Mononuclear cell (primary cell): ENCODE data around the gene SKAP2. TPM values are rescaled to one million over a fixed set of nuclear protein-coding genes. Genes with fewer than 3 reads are reported as not detected.

Source experiments
- H3K27me3 ChIP-seq: 2 replicates; pipeline ENCODE4 v1.6.0; 2011; ENCODE audit warnings: low read length, control low read depth; ENCODE audit not compliant: insufficient read depth
- H3K4me1 ChIP-seq: 2 replicates; pipeline ENCODE4 v1.5.1; 2011; ENCODE audit warnings: mild to moderate bottlenecking, low read length, control low read depth; ENCODE audit not compliant: insufficient read depth
- H3K4me3 ChIP-seq: 2 replicates; pipeline ENCODE4 v1.5.1; 2011; ENCODE audit warnings: mild to moderate bottlenecking, low read length, moderate library complexity
- H3K9me3 ChIP-seq: 2 replicates; pipeline ENCODE4 v1.5.1; 2011; ENCODE audit warnings: low read depth, mild to moderate bottlenecking, control low read depth, low read length
- total RNA-seq: library from RNA; depleted of rRNA; stranded (reverse); fragments of >200 nt; gene quantifications from one replicate; pipeline ENCODE4 v1.2.3, GENCODE V29; 2012

SKAP2 gene
- total RNA-seq, 1 donor: 14.3 TPM

GRCh38 chr7:26759108-26759507, 105.3 kb downstream of the SKAP2 start:
- Histone ChIP-seq H3K27me3 (no peaks in the 10 kb centered on the region), H3K4me3 (no peak overlapping the region), H3K9me3 (no peaks in the 10 kb centered on the region), H3K4me1 (no peaks in the 10 kb centered on the region)

- H3K4me1 ChIP-seq: no peaks in the 10 kb centered on the region
- H3K27me3 ChIP-seq: no peaks in the 10 kb centered on the region
- H3K4me3 ChIP-seq: no peak overlapping the region
- no peaks in the 10 kb centered on the region for H3K9me3 ChIP-seq
Observed at GRCh38 chr7:26743205-26743604, 121.2 kb downstream of the SKAP2 start.

GRCh38 chr7:26735976-26736600, 128.3 kb downstream of the SKAP2 start:
- H3K9me3 ChIP-seq: no peaks in the 10 kb centered on the region
- H3K4me3 ChIP-seq: no peak overlapping the region
- H3K27me3 ChIP-seq: no peaks in the 10 kb centered on the region
- H3K4me1 ChIP-seq: no peaks in the 10 kb centered on the region

- Histone ChIP-seq H3K27me3 (no peaks in the 10 kb centered on the region), H3K9me3 (no peaks in the 10 kb centered on the region), H3K4me3 (no peak overlapping the region), H3K4me1 (peaks cover 8% of the 10 kb centered on the region)
Observed at GRCh38 chr7:26729150-26729775, 135.1 kb downstream of the SKAP2 start.

GRCh38 chr7:26726051-26726450, 138.3 kb downstream of the SKAP2 start:
- no peaks in the 10 kb centered on the region for H3K9me3 ChIP-seq

GRCh38 chr7:26724795-26725194, 139.6 kb downstream of the SKAP2 start:
- no peak overlapping the region for H3K4me3 ChIP-seq
- no peaks in the 10 kb centered on the region for H3K27me3 ChIP-seq
- H3K9me3 ChIP-seq: no peaks in the 10 kb centered on the region

More at GRCh38 chr7:26726051-26726450, 138.3 kb downstream of the SKAP2 start:
- H3K4me1 ChIP-seq: peaks cover 8% of the 10 kb centered on the region
- no peaks in the 10 kb centered on the region for H3K27me3 ChIP-seq
- no peak overlapping the region for H3K4me3 ChIP-seq

GRCh38 chr7:26723129-26723528, 141.3 kb downstream of the SKAP2 start:
- no peaks in the 10 kb centered on the region for H3K9me3 ChIP-seq

More at GRCh38 chr7:26724795-26725194, 139.6 kb downstream of the SKAP2 start:
- peaks cover 8% of the 10 kb centered on the region for H3K4me1 ChIP-seq

GRCh38 chr7:26721450-26721849, 142.9 kb downstream of the SKAP2 start:
- Histone ChIP-seq H3K4me1 (no peaks in the 10 kb centered on the region), H3K27me3 (no peaks in the 10 kb centered on the region), H3K4me3 (no peak overlapping the region), H3K9me3 (no peaks in the 10 kb centered on the region)

More at GRCh38 chr7:26723129-26723528, 141.3 kb downstream of the SKAP2 start:
- Histone ChIP-seq H3K4me1 (no peaks in the 10 kb centered on the region), H3K27me3 (no peaks in the 10 kb centered on the region), H3K4me3 (no peak overlapping the region)

- H3K27me3 ChIP-seq: no peaks in the 10 kb centered on the region
- H3K9me3 ChIP-seq: no peaks in the 10 kb centered on the region
- no peaks in the 10 kb centered on the region for H3K4me1 ChIP-seq
- H3K4me3 ChIP-seq: no peak overlapping the region
Observed at GRCh38 chr7:26718063-26718462, 146.3 kb downstream of the SKAP2 start.

- no peak overlapping the region for H3K4me3 ChIP-seq
- no peaks in the 10 kb centered on the region for H3K9me3 ChIP-seq
- no peaks in the 10 kb centered on the region for H3K4me1 ChIP-seq
- H3K27me3 ChIP-seq: no peaks in the 10 kb centered on the region
Observed at GRCh38 chr7:26714438-26714837, 150.0 kb downstream of the SKAP2 start.

- Histone ChIP-seq H3K4me1 (no peaks in the 10 kb centered on the region), H3K27me3 (no peaks in the 10 kb centered on the region), H3K9me3 (no peaks in the 10 kb centered on the region), H3K4me3 (no peak overlapping the region)
Observed at GRCh38 chr7:26714006-26714405, 150.4 kb downstream of the SKAP2 start.

GRCh38 chr7:26709210-26709990, 155.0 kb downstream of the SKAP2 start:
- H3K4me3 ChIP-seq: no peak overlapping the region
- no peaks in the 10 kb centered on the region for H3K27me3 ChIP-seq
- no peaks in the 10 kb centered on the region for H3K9me3 ChIP-seq

GRCh38 chr7:26705567-26705966, 158.8 kb downstream of the SKAP2 start:
- Histone ChIP-seq H3K4me3 (no peak overlapping the region), H3K4me1 (no peaks in the 10 kb centered on the region), H3K9me3 (no peaks in the 10 kb centered on the region), H3K27me3 (no peaks in the 10 kb centered on the region)

More at GRCh38 chr7:26709210-26709990, 155.0 kb downstream of the SKAP2 start:
- H3K4me1 ChIP-seq: no peaks in the 10 kb centered on the region

GRCh38 chr7:26704786-26705185, 159.6 kb downstream of the SKAP2 start:
- no peak overlapping the region for H3K4me3 ChIP-seq
- H3K9me3 ChIP-seq: no peaks in the 10 kb centered on the region
- no peaks in the 10 kb centered on the region for H3K4me1 ChIP-seq
- H3K27me3 ChIP-seq: no peaks in the 10 kb centered on the region

GRCh38 chr7:26704036-26704435, 160.4 kb downstream of the SKAP2 start:
- H3K9me3 ChIP-seq: no peaks in the 10 kb centered on the region
- H3K4me1 ChIP-seq: no peaks in the 10 kb centered on the region
- H3K4me3 ChIP-seq: no peak overlapping the region
- no peaks in the 10 kb centered on the region for H3K27me3 ChIP-seq
